GM19397 (cell line): ENCODE data around the gene ATP9B.

Experiments used
- ATAC-seq: cut with Tn5 transposase; IDR thresholded peaks from one replicate; pipeline ENCODE4 v1.9.1; 2021; ENCODE audit warnings: mild to moderate bottlenecking, moderate library complexity; ENCODE audit not compliant: unreplicated experiment

ATP9B gene

GRCh38 chr18:79404567-79404910 lies 335.3 kb downstream of the ATP9B start:
- ATAC-seq, result no peak

- ATAC-seq, result no peak
Measured at GRCh38 chr18:79405019-79405780, 336.0 kb downstream of the ATP9B start.

DNA sequence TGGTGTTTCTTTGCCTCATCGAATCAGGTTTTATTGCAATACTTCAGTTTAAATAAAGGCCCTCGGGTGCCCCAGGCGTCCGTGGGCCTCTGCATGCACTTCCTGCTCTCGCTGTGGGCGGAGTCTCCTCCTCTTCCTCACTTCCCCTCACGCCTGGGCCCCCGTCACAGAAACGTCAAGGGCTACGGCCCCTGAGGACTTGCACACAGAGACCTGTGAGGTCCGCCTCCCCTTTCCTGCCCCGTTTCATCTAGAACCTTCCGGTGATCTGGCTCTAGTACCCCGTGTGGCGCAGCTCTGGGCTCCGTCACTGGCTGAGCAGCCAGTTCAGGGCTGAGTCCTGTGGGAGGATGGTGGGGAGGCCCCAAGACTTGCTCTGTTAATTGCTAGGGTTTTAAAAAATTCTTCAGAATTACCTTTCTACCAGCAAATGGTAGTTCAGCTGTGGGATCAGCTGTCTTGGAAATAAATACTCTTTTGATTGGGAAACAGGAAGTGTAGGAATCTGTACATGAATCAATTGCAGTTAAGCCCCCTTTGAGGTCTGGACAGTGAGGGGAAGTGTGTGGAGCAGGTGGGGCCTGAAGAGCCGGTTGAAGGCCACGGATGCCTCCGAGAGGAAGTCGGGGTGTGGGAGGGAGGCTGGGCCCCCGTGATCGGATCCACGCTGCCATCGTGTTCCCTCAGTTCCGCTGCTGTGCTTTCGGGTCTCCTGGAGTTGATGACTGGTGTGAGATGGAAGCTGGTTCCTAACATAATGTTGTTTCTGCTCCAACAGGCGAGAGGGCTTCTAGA lies 336.8 kb downstream of the ATP9B start:
- ATAC-seq, result peak; percentile 66

DNA sequence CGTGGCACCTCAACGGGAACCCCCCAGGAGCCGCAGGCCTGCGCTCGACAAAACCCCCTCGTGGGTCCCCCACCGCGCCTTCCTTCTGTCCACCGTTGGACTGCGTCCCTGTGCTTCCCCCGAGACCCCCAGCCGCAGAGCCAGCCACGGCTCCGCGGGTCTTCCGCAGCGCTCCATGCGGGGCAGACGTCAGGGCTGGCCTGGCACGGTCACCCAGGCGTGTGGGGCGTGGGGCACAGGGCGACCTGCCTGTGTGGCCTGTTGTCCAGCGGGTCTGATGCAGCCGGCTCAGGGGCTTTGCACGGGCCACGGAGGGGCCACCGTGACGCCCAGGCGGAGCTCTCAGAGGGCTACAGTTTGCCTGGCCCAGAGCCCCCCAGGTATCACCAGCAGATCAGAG lies 337.5 kb downstream of the ATP9B start:
- ATAC-seq, result no peak

DNA sequence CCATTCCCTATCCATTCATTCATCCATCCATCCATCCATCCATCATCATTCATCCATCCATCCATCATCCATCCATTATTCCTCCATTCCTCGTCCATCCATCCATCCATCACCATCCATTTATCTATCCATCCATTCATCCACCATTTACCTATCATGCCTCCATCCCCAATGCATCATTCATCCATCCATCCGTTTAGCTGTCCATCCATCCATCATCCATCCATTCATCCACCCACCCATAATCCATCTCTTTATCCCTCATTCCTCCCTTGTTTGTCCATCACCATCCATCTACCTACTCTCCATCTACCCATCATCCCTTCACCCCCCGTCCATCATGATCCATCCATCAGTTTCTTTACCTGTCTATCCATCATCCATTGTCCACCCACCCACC lies 340.1 kb downstream of the ATP9B start:
- ATAC-seq, result no peak

- ATAC-seq, result no peak
Measured at GRCh38 chr18:79410171-79410641, 341.0 kb downstream of the ATP9B start.

DNA sequence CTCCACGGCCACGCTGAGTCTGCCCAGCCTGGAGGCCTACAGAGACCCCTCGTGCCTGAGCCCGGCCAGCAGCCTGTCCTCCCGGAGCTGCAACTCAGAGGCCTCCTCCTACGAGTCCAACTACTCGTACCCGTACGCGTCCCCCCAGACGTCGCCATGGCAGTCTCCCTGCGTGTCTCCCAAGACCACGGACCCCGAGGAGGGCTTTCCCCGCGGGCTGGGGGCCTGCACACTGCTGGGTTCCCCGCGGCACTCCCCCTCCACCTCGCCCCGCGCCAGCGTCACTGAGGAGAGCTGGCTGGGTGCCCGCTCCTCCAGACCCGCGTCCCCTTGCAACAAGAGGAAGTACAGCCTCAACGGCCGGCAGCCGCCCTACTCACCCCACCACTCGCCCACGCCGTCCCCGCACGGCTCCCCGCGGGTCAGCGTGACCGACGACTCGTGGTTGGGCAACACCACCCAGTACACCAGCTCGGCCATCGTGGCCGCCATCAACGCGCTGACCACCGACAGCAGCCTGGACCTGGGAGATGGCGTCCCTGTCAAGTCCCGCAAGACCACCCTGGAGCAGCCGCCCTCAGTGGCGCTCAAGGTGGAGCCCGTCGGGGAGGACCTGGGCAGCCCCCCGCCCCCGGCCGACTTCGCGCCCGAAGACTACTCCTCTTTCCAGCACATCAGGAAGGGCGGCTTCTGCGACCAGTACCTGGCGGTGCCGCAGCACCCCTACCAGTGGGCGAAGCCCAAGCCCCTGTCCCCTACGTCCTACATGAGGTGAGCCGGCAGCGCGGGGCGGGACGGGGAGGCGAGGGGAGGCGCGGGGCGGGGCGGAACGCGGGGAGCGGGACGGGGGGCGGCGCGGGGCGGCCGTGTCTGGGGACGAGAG lies 341.8 kb downstream of the ATP9B start:
- ATAC-seq, result no peak

GRCh38 chr18:79411614-79412526 lies 342.7 kb downstream of the ATP9B start:
- ATAC-seq, result no peak

DNA sequence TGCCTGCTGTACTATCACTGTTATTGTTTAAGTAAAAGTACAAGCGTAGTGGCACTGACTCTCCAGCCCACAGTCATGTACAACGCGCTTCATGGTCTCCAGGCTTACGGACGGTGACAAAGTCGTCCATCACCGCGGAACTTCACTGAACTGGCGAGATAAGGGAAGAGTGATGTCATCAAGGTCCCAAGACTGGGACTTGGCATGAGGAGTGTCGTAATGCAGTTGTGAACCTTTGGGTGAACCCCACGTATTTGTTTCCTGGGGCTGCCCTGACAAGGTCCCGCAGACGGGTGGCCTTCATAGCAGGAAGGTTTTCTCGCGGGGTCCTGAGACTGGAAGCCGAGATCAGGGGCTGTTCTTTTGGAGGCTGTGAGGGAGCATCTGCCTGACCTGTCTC lies 343.8 kb downstream of the ATP9B start:
- no peak for ATAC-seq

- ATAC-seq, result no peak
Measured at GRCh38 chr18:79413426-79413825, 344.2 kb downstream of the ATP9B start.

DNA sequence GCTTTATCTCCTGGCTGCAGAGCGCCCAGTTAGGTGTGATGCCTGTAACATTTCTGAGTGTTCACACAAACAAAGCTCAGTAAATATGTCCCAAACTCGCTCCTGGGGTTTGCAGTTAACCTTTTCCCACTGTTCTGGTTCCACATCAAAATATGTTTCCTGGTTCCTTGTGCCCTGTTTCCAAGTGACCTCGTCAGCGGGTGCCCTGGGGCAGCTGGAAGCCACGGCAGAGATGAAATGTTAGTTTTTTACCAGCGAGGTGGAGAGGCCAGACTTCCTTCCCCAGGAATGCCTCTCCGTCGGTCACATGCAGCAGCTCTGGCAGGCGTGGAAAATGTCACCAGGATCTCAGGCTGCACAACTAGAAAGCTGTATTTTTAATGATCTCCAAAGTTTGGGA lies 344.7 kb downstream of the ATP9B start:
- ATAC-seq, result no peak

DNA sequence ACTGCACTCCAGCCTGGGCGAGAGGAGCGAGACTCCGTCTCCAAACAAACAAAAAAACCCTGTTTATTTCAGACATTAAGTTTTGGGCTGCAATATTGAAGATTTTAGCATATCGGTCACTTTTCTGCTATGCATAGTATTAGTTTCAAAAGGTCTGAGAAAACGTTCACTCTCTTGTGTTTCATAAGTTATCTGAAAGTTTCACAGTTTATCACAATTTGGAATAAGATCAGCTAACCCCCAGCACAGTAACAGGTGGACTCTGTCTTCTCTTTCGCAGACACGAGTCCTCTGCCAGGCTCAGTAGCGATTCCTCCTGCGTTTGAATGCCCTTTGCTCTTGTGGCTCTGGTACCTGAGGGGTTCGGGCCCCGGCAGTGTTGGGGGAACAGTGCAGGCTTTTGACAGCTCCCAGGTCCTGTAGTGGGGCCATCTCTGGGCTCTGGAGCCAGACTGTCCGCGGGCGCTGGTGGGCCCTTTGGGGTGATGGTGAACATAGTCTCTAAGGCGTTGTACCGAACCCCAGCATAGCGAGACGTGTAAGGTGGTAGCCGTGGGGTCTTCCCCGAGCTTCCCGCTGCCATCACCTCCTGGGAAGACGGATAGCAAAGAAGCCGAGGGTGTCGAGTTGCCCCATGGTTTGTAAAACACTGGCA lies 347.0 kb downstream of the ATP9B start:
- ATAC-seq, result no peak

DNA sequence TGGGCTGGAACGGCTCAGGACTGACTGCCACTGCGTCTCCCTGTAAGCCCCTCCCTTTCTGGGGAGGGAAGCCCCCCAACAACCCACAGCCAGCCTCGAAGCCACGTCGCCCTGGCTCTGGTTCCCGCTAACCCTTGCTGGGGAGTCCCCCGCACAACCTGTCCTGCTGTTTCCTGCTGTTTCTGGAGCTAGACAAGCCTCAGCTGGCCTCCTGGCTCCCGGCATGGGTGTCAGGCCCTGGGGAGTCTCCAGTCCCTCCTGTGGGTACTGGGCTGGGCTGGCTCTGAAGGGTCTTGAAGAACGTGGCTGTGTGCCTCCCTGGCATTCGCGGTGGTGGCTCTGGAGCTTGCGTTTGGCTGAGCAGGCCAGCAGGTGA lies 347.5 kb downstream of the ATP9B start:
- ATAC-seq, result no peak

DNA sequence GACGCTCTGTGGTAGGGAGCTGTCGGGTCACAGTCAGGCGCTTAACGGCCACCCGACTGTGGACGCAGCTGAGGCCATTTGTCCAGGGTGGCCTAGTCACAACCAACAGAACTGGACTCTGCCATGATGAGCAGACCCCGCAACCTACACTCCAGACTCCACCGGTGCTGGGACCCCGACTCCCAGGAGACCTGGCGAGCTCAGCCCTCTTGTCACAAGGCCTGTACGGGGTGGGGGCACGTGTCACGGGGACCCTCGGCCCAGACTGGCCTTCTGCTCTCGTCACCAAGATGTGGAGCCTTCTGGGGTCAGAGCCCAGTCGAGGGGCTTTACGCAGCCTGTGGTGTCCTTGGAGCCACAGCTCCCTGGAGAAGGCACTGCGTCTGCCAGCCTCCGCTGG lies 349.0 kb downstream of the ATP9B start:
- no peak for ATAC-seq

DNA sequence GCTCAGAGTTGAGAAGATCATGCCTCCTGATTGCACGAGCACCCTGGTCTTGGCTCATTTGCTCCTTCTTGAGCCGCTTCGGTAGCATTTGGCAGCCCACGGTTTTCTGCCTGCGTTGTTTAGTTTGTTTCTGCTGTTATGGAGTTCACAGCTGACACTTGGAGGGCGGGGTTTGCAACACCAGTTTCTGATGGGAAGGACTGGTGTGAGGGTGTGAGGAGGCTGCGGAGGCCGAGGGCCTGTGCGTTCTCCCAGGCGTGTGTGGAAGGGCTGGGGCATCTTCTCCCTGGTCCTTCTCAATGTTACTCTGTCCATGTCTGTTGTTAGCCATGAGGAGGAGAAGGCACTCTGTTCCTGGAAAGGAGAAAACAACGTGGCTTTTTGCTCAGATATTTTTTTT lies 349.4 kb downstream of the ATP9B start:
- ATAC-seq, result no peak

DNA sequence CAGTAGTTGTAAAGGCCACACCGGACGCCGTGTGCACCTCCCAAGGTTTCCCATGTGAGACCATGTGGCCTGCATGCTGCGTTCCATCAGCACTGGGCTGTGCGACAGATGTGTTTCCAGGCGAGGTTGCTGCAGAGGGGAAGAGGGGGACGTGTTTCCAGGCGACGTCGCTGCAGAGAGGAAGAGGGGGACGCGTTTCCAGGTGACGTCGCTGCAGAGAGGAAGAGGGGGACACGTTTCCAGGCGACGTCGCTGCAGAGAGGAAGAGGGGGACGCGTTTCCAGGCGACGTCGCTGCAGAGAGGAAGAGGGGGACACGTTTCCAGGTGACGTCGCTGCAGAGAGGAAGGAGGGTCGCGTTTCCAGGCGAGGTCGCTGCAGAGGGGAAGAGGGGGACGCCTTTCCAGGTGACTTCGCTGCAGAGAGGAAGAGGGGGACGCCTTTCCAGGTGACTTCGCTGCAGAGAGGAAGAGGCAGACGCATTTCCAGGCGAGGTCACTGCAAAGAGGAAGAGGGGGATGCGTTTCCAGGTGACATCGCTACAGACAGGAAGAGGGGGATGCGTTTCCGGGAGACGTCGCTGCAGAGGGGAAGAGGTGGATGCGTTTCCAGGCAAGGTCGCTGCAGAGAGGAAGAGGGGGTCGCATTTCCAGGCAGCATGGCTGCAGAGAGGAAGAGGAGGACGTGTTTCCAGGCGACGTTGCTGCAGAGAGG lies 351.0 kb downstream of the ATP9B start:
- no peak for ATAC-seq

DNA sequence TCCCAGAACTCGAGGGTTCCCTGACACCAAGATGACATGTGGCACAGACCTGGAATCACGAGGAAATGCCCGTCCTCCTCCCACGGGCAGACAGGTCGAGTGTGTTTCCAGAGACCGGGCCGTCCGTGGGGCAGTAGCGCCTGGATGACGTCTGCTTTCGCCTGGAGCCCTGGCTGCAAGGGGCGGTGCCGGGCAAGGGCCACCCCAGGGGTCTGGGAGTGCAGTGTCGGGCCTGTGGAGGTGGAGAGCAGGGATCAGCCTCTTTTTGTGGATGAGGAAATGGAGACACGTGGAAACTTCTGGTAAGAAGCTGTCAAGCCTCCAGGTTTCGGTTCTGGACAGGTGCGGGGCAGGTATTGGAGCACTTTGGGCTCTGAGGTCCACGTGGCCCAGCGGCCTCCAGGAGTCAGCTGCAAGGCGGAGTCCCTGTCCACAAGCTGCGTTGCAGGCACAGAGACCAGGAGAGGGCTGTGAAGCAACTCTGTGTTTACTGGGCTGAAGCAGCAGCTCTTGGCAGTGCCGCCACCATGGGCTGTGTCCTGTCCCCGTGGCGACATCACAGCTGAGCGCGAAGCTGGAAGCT lies 352.2 kb downstream of the ATP9B start:
- ATAC-seq, result no peak

GRCh38 chr18:79422022-79422782 lies 353.0 kb downstream of the ATP9B start:
- peak; percentile 78 for ATAC-seq
